Stimulated activated CD8-positive, alpha-beta memory T cell treated with anti-CD3 and anti-CD28 coated beads, Interleukin-12 subunit alpha, Interleukin-12 subunit beta, amount 100 ng/mL, for 1 hour (primary cell): ENCODE measurements around the gene ACOXL.
"Not testable (repeated sequence)": the region's sequence is repeated elsewhere in the genome, so short reads cannot be mapped to it uniquely, and the experiment has no call there.

Experiments
- DNase-seq: peaks from one replicate; pipeline ENCODE4 v3.0.0-alpha.2; 2020; ENCODE audit warnings: low read depth

Gene ACOXL

GRCh38 chr2:111042261-111042660, 309.9 kb downstream of the ACOXL start:
- no peak for DNase-seq

- no peak for DNase-seq
These were observed 310.7 kb downstream of the ACOXL start for GRCh38 chr2:111042772-111043771.

GRCh38 chr2:111044066-111044465, 311.7 kb downstream of the ACOXL start:
- no peak for DNase-seq

- DNase-seq, result not testable (repeated sequence)
These were observed 312.9 kb downstream of the ACOXL start for GRCh38 chr2:111045236-111045635.

- no peak for DNase-seq
These were observed 313.5 kb downstream of the ACOXL start for GRCh38 chr2:111045771-111046444.

DNA sequence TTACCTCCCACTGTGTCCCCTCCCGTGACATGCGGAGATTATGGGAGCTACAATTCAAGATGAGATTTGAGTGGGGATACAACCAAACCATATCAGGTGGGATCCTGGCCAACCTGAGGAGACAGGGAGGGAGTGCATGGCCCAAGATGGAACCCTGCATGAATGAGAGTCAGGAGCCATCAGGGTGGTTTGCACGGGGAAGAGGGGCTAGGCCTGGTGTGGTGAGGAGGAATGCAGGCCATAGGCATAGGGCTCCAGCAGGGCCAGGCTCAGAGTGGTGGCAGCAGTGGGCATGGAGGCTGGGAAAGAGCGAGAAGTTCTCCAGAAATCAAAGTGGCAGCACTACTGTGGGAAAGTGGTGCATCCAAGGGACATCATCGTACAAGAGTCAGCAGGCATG, 314.3 kb downstream of the ACOXL start:
- DNase-seq, result no peak

- no peak for DNase-seq
These were observed 316.7 kb downstream of the ACOXL start for GRCh38 chr2:111048856-111049768.

GRCh38 chr2:111049792-111050640, 317.6 kb downstream of the ACOXL start:
- no peak for DNase-seq

GRCh38 chr2:111050701-111051376, 318.5 kb downstream of the ACOXL start:
- no peak for DNase-seq

GRCh38 chr2:111052621-111053020, 320.2 kb downstream of the ACOXL start:
- no peak for DNase-seq

DNA sequence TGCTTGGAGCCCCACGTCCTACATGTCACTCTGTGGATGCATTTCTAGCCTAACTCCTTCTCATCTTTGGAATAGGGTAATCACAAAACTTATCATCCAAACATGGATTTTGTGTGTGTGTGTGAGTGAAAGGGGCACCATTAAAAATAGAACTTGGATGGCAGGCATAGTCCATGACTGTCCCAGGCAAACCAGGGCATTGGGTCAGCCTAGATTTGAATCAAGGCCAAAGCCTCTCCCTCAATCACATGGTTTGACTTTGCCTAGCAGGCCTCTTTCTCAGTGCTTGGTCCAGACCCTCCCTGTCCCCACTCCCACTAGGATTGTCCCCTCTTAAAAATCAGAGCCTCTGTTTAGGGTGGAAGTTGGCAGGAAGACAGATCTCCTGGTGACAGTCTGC, 320.9 kb downstream of the ACOXL start:
- DNase-seq, result no peak

- DNase-seq, result no peak
These were observed 321.6 kb downstream of the ACOXL start for GRCh38 chr2:111053825-111054515.

- no peak for DNase-seq
These were observed 322.7 kb downstream of the ACOXL start for GRCh38 chr2:111054791-111055691.

- no peak for DNase-seq
These were observed 323.4 kb downstream of the ACOXL start for GRCh38 chr2:111055735-111056134.

GRCh38 chr2:111057045-111057444, 324.7 kb downstream of the ACOXL start:
- DNase-seq, result no peak

GRCh38 chr2:111057721-111058120, 325.3 kb downstream of the ACOXL start:
- no peak for DNase-seq

DNA sequence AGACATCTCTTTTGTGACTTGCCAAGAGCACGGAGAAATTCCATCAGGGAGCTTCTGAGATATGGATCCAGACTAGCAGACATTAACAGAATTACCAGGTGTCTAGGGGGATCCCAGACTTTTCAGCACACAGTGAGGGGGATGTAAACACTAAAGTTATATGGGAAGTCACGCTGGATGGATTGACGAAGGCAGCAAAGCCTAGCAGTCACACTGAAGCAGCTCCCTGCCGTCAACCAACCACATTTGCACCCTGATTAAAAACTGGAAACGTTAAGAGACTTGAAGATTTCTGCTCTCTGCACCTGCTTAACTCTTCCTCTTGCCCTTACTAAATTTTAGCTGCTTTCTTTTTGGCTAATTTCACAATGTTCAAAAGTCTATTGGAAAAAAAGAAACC, 325.9 kb downstream of the ACOXL start:
- no peak for DNase-seq

GRCh38 chr2:111061191-111061590, 328.8 kb downstream of the ACOXL start:
- DNase-seq, result no peak

GRCh38 chr2:111062417-111062816, 330.0 kb downstream of the ACOXL start:
- no peak for DNase-seq
